ENCODE data around the gene MROH2B.
"Not testable (repeated sequence)": the region's sequence is repeated elsewhere in the genome, so short reads cannot be mapped to it uniquely, and the experiment has no call there.

Gene MROH2B

GRCh38 chr5:41022600-41022999, 48.5 kb downstream of the MROH2B start:
- H3K9me3 ChIP-seq (ENCODE audit: control extremely low read depth in 1 of 5, control insufficient read depth in 4 of 5, insufficient read depth in 2 of 5, low read depth in 1 of 5, low read length in 4 of 5); H3K36me3 ChIP-seq (ENCODE audit: control insufficient read depth in 4 of 4, insufficient read depth in 4 of 4, low read length in 3 of 4); DNase-seq; H3K27ac ChIP-seq (ENCODE audit: insufficient read depth in 1 of 2, low read depth in 1 of 2, low read length in 2 of 2, poor library complexity in 1 of 2, severe bottlenecking in 2 of 2); H3K4me3 ChIP-seq (ENCODE audit: control insufficient read depth in 1 of 7, extremely low read depth in 1 of 7, insufficient read depth in 4 of 7, low read depth in 2 of 7, low read length in 6 of 7); H3K27me3 ChIP-seq (replicated peaks in 2 of 5; ENCODE audit: control insufficient read depth in 4 of 5, insufficient read depth in 5 of 5, low read length in 4 of 5); CTCF ChIA-PET; POLR2A ChIA-PET; H3K4me1 ChIP-seq (ENCODE audit: control extremely low read depth in 1 of 4, control insufficient read depth in 4 of 4, insufficient read depth in 4 of 4, low read length in 3 of 4): not testable (repeated sequence)
- whole genome bisulfite sequencing (ENCODE audit: insufficient coverage) = 96% methylated on average over 8 of the region's 8 CpGs

GRCh38 chr5:41012318-41012717, 58.8 kb downstream of the MROH2B start:
- Histone ChIP-seq H3K27me3 (replicated peaks in 2 of 5; ENCODE audit: control insufficient read depth in 4 of 5, insufficient read depth in 5 of 5, low read length in 4 of 5) (peaks cover 0 to 6% (median 0%) of the 10 kb centered on the region in 5 experiments), H3K9me3 (ENCODE audit: control extremely low read depth in 1 of 5, control insufficient read depth in 4 of 5, insufficient read depth in 2 of 5, low read depth in 1 of 5, low read length in 4 of 5) (no peaks in the 10 kb centered on the region), H3K4me3 (ENCODE audit: control insufficient read depth in 1 of 7, extremely low read depth in 1 of 7, insufficient read depth in 4 of 7, low read depth in 2 of 7, low read length in 6 of 7) (no peak overlapping the region), H3K4me1 (ENCODE audit: control extremely low read depth in 1 of 4, control insufficient read depth in 4 of 4, insufficient read depth in 4 of 4, low read length in 3 of 4) (no peaks in the 10 kb centered on the region), H3K27ac (ENCODE audit: insufficient read depth in 1 of 2, low read depth in 1 of 2, low read length in 2 of 2, poor library complexity in 1 of 2, severe bottlenecking in 2 of 2) (no peak overlapping the region), H3K36me3 (ENCODE audit: control insufficient read depth in 4 of 4, insufficient read depth in 4 of 4, low read length in 3 of 4) (no peaks in the 10 kb centered on the region)
- CTCF ChIA-PET = no interaction called here
- POLR2A ChIA-PET = no interaction called here
- no peak for DNase-seq
- 73% methylated on average over 3 of the region's 4 CpGs for WGBS (ENCODE audit: insufficient coverage)

- Histone ChIP-seq H3K9me3 (ENCODE audit: control extremely low read depth in 1 of 5, control insufficient read depth in 4 of 5, insufficient read depth in 2 of 5, low read depth in 1 of 5, low read length in 4 of 5) (no peaks in the 10 kb centered on the region), H3K27ac (ENCODE audit: insufficient read depth in 1 of 2, low read depth in 1 of 2, low read length in 2 of 2, poor library complexity in 1 of 2, severe bottlenecking in 2 of 2) (no peak overlapping the region), H3K36me3 (ENCODE audit: control insufficient read depth in 4 of 4, insufficient read depth in 4 of 4, low read length in 3 of 4) (no peaks in the 10 kb centered on the region), H3K4me3 (ENCODE audit: control insufficient read depth in 1 of 7, extremely low read depth in 1 of 7, insufficient read depth in 4 of 7, low read depth in 2 of 7, low read length in 6 of 7) (no peak overlapping the region), H3K4me1 (ENCODE audit: control extremely low read depth in 1 of 4, control insufficient read depth in 4 of 4, insufficient read depth in 4 of 4, low read length in 3 of 4) (no peaks in the 10 kb centered on the region), H3K27me3 (replicated peaks in 2 of 5; ENCODE audit: control insufficient read depth in 4 of 5, insufficient read depth in 5 of 5, low read length in 4 of 5) (peaks cover 0 to 4% (median 0%) of the 10 kb centered on the region in 5 experiments)
- CTCF ChIA-PET = no interaction called here
- DNase-seq = no peak
- WGBS (ENCODE audit: insufficient coverage) = 98% methylated on average over 5 of the region's 6 CpGs
- POLR2A ChIA-PET = no interaction called here
Observed at GRCh38 chr5:41010572-41010971, 60.6 kb downstream of the MROH2B start.

GRCh38 chr5:41009232-41009631, 61.9 kb downstream of the MROH2B start:
- no peak for DNase-seq
- Histone ChIP-seq H3K4me3 (ENCODE audit: control insufficient read depth in 1 of 7, extremely low read depth in 1 of 7, insufficient read depth in 4 of 7, low read depth in 2 of 7, low read length in 6 of 7) (no peak overlapping the region), H3K9me3 (ENCODE audit: control extremely low read depth in 1 of 5, control insufficient read depth in 4 of 5, insufficient read depth in 2 of 5, low read depth in 1 of 5, low read length in 4 of 5) (no peaks in the 10 kb centered on the region), H3K27me3 (replicated peaks in 2 of 5; ENCODE audit: control insufficient read depth in 4 of 5, insufficient read depth in 5 of 5, low read length in 4 of 5) (peaks cover 0 to 4% (median 0%) of the 10 kb centered on the region in 5 experiments), H3K4me1 (ENCODE audit: control extremely low read depth in 1 of 4, control insufficient read depth in 4 of 4, insufficient read depth in 4 of 4, low read length in 3 of 4) (no peaks in the 10 kb centered on the region), H3K27ac (ENCODE audit: insufficient read depth in 1 of 2, low read depth in 1 of 2, low read length in 2 of 2, poor library complexity in 1 of 2, severe bottlenecking in 2 of 2) (no peak overlapping the region), H3K36me3 (ENCODE audit: control insufficient read depth in 4 of 4, insufficient read depth in 4 of 4, low read length in 3 of 4) (no peaks in the 10 kb centered on the region)
- POLR2A ChIA-PET = no interaction called here
- WGBS (ENCODE audit: insufficient coverage) = 79% methylated on average over 2 of the region's 4 CpGs
- CTCF ChIA-PET = no interaction called here

- no peaks in the 10 kb centered on the region for H3K4me1 ChIP-seq (ENCODE audit: control extremely low read depth in 1 of 4, control insufficient read depth in 4 of 4, insufficient read depth in 4 of 4, low read length in 3 of 4)
- H3K9me3 ChIP-seq (ENCODE audit: control extremely low read depth in 1 of 5, control insufficient read depth in 4 of 5, insufficient read depth in 2 of 5, low read depth in 1 of 5, low read length in 4 of 5) = no peaks in the 10 kb centered on the region
- 99% methylated on average over 5 of the region's 7 CpGs for WGBS (ENCODE audit: insufficient coverage)
- ChIA-PET POLR2A (no interaction called here), CTCF (no interaction called here)
- no peaks in the 10 kb centered on the region for H3K36me3 ChIP-seq (ENCODE audit: control insufficient read depth in 4 of 4, insufficient read depth in 4 of 4, low read length in 3 of 4)
- H3K4me3 ChIP-seq (ENCODE audit: control insufficient read depth in 1 of 7, extremely low read depth in 1 of 7, insufficient read depth in 4 of 7, low read depth in 2 of 7, low read length in 6 of 7) = no peak overlapping the region
- DNase-seq = no peak
- no peaks in the 10 kb centered on the region for H3K27me3 ChIP-seq (replicated peaks in 2 of 5; ENCODE audit: control insufficient read depth in 4 of 5, insufficient read depth in 5 of 5, low read length in 4 of 5)
- no peak overlapping the region for H3K27ac ChIP-seq (ENCODE audit: insufficient read depth in 1 of 2, low read depth in 1 of 2, low read length in 2 of 2, poor library complexity in 1 of 2, severe bottlenecking in 2 of 2)
Observed at GRCh38 chr5:41004931-41005330, 66.2 kb downstream of the MROH2B start.

- no peak for DNase-seq
- ChIA-PET POLR2A (no interaction called here), CTCF (no interaction called here)
- Histone ChIP-seq H3K27ac (ENCODE audit: insufficient read depth in 1 of 2, low read depth in 1 of 2, low read length in 2 of 2, poor library complexity in 1 of 2, severe bottlenecking in 2 of 2) (no peak overlapping the region), H3K9me3 (ENCODE audit: control extremely low read depth in 1 of 5, control insufficient read depth in 4 of 5, insufficient read depth in 2 of 5, low read depth in 1 of 5, low read length in 4 of 5) (no peaks in the 10 kb centered on the region), H3K4me1 (ENCODE audit: control extremely low read depth in 1 of 4, control insufficient read depth in 4 of 4, insufficient read depth in 4 of 4, low read length in 3 of 4) (no peaks in the 10 kb centered on the region), H3K4me3 (ENCODE audit: control insufficient read depth in 1 of 7, extremely low read depth in 1 of 7, insufficient read depth in 4 of 7, low read depth in 2 of 7, low read length in 6 of 7) (no peak overlapping the region), H3K27me3 (replicated peaks in 2 of 5; ENCODE audit: control insufficient read depth in 4 of 5, insufficient read depth in 5 of 5, low read length in 4 of 5) (no peaks in the 10 kb centered on the region), H3K36me3 (ENCODE audit: control insufficient read depth in 4 of 4, insufficient read depth in 4 of 4, low read length in 3 of 4) (no peaks in the 10 kb centered on the region)
- 84% methylated on average over 3 of the region's 3 CpGs for WGBS (ENCODE audit: insufficient coverage)
Observed at GRCh38 chr5:41003670-41004376, 67.3 kb downstream of the MROH2B start.

- Histone ChIP-seq H3K9me3 (ENCODE audit: control extremely low read depth in 1 of 5, control insufficient read depth in 4 of 5, insufficient read depth in 2 of 5, low read depth in 1 of 5, low read length in 4 of 5) (no peaks in the 10 kb centered on the region), H3K36me3 (ENCODE audit: control insufficient read depth in 4 of 4, insufficient read depth in 4 of 4, low read length in 3 of 4) (no peaks in the 10 kb centered on the region), H3K4me3 (ENCODE audit: control insufficient read depth in 1 of 7, extremely low read depth in 1 of 7, insufficient read depth in 4 of 7, low read depth in 2 of 7, low read length in 6 of 7) (no peak overlapping the region), H3K4me1 (ENCODE audit: control extremely low read depth in 1 of 4, control insufficient read depth in 4 of 4, insufficient read depth in 4 of 4, low read length in 3 of 4) (no peaks in the 10 kb centered on the region), H3K27ac (ENCODE audit: insufficient read depth in 1 of 2, low read depth in 1 of 2, low read length in 2 of 2, poor library complexity in 1 of 2, severe bottlenecking in 2 of 2) (no peak overlapping the region), H3K27me3 (replicated peaks in 2 of 5; ENCODE audit: control insufficient read depth in 4 of 5, insufficient read depth in 5 of 5, low read length in 4 of 5) (no peaks in the 10 kb centered on the region)
- WGBS (ENCODE audit: insufficient coverage) = 96% methylated on average over 4 of the region's 4 CpGs
- ChIA-PET CTCF (no interaction called here), POLR2A (no interaction called here)
- DNase-seq = no peak
Observed at GRCh38 chr5:40999966-41000365, 71.2 kb downstream of the MROH2B start.
